Measurements from ENCODE around the gene LIPE.

Gene LIPE

GRCh38 chr19:42356686-42357085 is 70.5 kb downstream of the LIPE start:
- no peak for DNase-seq (ENCODE audit: low read depth in 2 of 2)

GRCh38 chr19:42355896-42356295 is 71.3 kb downstream of the LIPE start:
- DNase-seq (ENCODE audit: low read depth in 2 of 2) = no peak

GRCh38 chr19:42353341-42354015 is 73.7 kb downstream of the LIPE start:
- no peak for DNase-seq (ENCODE audit: low read depth in 2 of 2)

GRCh38 chr19:42352301-42353259 is 74.6 kb downstream of the LIPE start:
- DNase-seq (ENCODE audit: low read depth in 2 of 2) = no peak

Data from stimulated activated CD8-positive, alpha-beta memory T cell treated with anti-CD3 and anti-CD28 coated beads, Interleukin-7, amount 100 ng/mL, for 1 hour (primary cell).